GM10847 (cell line): ENCODE results near the gene FOXO1.

ENCODE experiments used
- POLR2A ChIP-seq: IDR thresholded peaks from 2 replicates; pipeline ENCODE4 v1.6.1; 2011; ENCODE audit not compliant: insufficient read length; ENCODE audit errors: extremely low read depth

The FOXO1 gene

DNA sequence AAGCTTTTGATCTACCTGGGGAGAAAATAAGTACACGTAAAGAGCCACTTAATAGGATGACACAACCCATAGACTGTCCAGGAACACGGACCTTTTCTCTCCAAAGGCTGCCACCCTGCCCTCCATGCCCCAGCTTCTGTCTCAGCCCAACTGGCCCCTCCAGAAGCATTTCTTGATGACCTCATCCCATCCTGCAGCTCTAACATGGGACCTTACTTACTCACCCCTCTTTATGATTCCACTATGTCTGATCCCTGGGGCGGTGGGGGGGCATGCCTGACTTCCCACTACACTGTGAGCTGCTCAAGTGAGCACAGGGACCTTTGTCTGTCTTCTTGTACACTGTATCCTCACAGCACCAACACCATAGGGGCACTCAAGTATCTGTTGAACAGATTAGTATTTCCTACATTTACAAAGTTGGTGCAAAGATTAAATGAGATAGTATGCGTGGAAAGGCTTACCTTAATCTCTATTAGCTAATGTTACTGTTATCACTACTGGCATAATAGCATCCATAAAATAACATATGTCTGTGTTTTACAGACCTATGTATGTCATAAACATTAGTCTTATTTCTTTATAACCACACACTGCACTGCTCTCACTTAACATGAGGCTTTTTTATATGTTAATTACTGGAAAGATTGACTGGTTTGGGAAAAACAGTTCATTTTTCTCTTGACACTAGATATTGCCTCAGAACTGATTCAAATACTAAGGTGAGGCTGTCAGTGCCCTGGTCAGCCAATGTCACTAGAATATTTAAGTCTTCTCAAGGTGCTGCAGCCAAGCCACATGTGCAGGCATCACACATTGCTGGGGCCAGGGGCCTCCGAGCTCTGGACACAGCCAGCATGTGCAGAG lies 100.9 kb downstream of the FOXO1 start:
- TF ChIP-seq POLR2A: no peak

- TF ChIP-seq POLR2A: no peak
Measured at GRCh38 chr13:40564342-40565001, 102.0 kb downstream of the FOXO1 start.

DNA sequence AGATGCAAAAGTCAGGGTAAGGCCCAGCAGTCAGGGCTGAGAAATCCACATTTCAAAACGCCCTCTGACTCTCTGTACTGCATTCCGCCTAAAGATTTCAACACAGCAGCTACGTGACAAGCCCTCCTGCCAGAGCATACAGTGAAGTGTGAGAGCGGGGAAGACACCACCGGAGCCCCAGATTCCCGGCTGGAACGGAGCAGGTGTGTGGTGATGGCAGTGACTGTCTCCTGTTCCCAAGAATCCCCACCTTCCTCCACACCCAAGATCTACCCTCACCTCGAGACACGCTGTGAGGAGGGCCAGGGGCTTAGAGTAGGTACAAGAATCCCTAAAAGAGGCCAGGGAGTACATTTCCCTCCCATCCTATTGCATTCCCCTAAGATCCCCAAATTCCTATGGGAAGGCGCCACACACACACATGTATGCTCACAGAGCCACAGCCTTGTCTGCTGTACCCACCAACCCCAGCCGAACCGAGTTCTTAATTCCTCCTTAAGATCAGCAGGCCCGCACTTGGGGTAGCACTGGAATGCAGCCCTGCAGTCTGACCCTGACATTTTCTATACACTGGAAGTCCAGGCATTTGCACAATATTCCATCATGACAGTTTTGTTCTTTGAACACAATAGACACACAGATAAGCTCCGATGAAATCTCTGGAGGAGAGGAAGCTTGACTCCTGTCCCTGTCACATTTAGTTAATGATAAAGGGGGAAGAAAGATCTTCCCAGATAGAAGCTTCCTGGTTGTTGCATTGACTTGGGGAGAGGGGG lies 102.9 kb downstream of the FOXO1 start:
- TF ChIP-seq POLR2A: no peak

- TF ChIP-seq POLR2A: no peak
Measured at GRCh38 chr13:40562975-40563349, 103.5 kb downstream of the FOXO1 start.

- no peak for TF ChIP-seq POLR2A
Measured at GRCh38 chr13:40559915-40560314, 106.5 kb downstream of the FOXO1 start.

DNA sequence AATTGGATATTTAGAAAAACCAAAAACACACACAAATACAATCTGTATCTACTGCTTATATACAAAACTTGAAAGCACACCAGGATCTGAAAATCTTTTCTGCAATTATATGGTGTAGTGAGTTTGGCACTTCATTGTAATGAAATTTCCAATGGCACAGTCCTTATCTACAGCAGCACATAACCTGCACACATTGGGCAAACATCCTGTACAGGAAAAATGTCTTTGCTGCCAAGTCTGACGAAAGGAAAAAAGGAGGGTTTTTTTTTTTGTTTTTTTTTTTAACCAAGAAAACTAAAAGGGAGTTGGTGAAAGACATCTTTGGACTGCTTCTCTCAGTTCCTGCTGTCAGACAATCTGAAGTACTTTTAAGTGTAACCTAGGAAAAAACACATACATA lies 107.8 kb downstream of the FOXO1 start:
- TF ChIP-seq POLR2A: no peak

DNA sequence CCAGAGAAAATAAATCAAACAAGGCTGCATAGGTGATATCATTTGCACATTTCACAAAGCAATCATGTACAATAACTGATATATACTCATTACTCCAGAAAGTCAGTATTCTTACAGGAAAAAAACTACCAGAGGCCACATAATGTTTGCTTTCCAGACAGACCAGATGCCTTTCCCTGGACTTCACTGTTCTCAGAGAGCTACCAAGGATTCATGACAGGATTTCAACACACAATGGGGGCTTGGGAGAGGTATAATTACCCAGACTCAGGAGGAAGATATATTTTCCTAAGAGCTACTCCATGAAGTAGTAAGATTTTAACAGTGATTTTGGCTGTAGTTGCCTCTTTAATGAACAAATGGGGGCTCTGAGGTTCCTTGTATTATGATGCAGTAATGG lies 110.0 kb downstream of the FOXO1 start:
- TF ChIP-seq POLR2A: no peak

GRCh38 chr13:40553356-40553755 lies 113.1 kb downstream of the FOXO1 start:
- TF ChIP-seq POLR2A: no peak

GRCh38 chr13:40552895-40553294 lies 113.5 kb downstream of the FOXO1 start:
- TF ChIP-seq POLR2A: no peak

DNA sequence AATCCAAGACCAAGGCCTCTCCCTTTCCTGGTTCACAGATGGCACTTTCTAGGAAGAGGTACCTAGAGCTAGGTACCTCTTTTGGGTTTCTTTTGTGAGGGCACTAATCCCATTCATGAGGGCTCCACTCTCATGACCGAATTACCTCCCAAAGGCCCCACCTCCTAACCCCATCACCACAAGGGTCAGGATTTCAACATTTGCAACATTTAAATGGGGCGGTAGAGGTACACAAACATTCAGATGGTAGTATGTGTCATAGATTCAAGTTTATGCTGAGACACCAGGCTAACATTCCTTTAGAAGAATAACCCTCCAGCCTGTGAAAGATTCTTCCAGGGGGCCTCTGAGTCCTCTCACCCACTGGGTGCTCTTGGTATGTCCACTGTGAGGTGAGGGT lies 116.3 kb downstream of the FOXO1 start:
- no peak for TF ChIP-seq POLR2A

DNA sequence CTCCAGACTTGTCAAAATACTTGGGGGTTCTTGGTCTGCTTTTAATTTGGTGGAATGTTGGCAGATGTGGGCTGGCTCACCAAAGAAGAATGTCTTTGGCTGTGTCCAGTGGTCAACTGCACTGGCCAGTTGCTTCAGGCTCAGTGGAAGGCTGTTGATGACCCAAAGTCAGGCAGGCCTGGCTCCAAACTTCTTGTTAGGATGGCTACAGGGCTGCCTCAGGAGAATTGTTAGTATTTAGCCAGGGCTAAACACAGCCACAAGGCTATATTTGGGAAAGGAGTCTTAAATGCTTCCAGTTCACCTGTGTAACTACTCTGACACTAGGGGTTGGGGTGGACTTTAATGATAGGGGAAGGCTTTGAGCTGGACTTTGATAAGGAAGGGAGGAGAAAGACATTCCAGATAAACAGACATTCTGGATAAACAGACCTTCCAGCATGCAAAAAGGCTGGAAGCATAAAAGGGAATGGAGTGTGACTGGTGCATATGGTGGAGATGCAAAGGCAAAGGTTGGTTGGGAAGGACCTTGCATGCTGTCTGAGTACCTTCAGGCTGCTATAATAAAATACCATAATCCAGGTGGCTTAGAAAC lies 116.8 kb downstream of the FOXO1 start:
- no peak for TF ChIP-seq POLR2A

DNA sequence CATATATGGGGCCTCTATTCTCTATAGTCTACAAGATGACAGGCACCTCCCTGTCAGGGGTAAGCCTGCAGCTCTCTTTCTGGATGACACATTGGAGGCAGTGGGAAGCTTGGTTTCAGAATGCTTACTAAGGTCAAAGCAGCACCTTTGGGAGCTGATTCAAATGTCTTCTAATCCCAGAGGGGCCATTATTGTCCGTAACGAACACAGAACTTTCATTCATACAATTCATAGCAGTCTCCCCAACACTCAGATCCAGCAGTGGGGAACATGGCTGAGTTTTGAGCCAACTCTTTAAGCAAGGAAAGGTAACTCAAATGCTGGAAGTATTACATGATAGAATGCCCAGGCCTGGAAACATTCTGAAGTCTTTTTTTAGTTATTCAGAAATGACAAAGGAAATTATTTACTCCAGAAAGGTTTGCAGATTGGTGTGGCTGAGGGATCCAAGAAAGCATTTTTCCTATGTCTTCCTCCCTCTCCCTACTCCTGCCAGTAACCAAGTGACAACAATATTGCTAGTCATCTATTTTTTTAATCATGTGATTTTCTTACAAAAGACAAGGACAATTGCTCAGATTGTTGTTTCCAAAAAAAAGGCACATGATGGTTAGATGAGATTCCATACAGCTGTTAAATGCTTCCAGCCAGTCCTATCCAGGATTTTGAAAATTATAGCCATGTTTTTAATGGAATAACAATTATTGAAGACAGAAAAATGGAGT lies 118.7 kb downstream of the FOXO1 start:
- no peak for TF ChIP-seq POLR2A

- no peak for TF ChIP-seq POLR2A
Measured at GRCh38 chr13:40546047-40546446, 120.4 kb downstream of the FOXO1 start.

DNA sequence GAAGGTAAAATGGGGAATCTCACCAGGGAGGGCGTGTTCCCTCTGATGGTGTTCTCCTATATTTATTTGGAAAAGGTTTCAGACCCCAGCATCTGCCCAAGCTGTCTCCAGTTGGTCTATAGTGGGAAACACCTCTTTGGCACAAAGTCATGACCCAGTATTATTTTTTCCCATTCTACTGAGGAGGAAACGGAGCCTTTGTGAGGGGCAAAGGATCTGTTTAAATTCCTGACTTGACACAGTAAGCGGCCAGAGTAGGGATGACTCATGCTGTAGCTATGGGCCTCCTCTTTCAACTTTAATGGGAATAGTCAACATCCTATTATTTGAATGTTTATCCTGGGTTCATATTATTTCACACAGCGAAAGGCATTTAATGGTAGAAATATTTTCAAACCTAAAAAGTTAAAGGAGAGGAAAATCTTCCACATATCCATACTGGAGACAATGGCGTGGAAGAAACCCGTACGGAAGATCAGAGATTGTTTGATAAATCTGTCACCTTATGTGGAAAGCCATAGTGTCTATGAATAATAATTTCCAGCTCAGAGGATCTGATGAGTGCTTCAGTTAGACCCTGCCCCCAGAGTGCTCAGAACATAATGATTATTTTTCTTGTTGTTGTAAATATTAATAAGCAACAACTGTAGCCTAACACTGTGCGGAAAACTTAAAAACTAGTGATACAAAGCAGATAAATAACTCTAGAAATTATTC lies 126.0 kb downstream of the FOXO1 start:
- no peak for TF ChIP-seq POLR2A
